ENCODE data around the gene ZNF304. TPM values are rescaled to one million over a fixed set of nuclear protein-coding genes. Genes with fewer than 3 reads are reported as not detected.

ZNF304 gene
- total RNA-seq, result 9.4 and 12.2 TPM in 2 replicates

DNA sequence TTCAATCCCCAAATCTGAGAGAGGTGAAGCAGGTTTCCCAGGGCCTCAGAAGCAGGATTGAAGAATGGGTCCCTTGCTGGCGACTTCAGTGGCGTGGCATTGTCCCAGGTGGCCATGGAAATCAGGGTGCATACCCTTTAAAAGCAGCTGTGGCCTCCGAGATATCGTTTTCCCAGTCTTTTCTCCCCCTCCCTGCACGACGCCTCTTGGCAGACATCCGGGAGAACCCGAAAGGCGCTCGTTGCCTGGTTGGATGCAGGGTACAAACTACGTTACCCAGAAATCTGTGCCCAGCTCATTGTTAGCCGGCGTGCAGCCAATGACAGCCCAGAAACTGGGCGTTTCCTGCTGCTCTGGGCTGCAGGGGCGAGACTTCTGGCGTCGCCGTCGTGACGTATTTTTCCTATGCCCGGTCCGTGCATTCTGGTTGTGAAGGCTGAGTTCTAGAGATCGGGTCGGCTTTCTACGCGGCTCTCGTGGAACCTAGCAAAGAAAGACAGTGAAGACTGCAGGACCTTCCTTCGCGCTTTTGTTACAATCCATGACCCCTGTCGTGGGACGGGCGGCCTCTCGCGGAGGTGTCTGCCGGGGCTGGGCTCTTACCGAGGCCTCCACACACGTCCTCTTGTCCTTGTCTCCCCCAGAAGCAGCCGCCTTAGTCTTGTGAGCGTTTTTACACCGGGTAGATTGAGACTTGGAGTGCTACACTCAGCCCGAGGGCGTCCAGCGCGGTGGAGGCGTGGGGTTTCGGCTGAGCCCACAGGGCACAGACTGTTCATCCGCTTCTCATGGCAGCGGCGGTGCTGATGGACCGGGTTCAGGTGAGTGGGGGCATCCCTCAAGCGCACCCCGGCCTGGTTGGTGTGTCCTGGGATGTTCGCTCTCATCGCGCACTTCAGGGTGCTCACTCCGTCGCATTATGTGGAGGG is at the start of gene ZNF304:
TSS of gene ZNF304 (plus strand) at position 395 of the 929 bp plus-strand sequence. CDS start at position 789, 394 bp downstream.

GRCh38 chr19:57320180-57321084 is 30.6 kb upstream of the ZNF304 start, which contains the start of gene ZNF543:
Gene ZNF543, plus strand, starts transcription at chr19:57320472. Its CDS starts 382 bp downstream, at chr19:57320854.

GRCh38 chr19:57362997-57363687 is 12.1 kb downstream of the ZNF304 start, which contains the start of the genes TRAPPC2B and ZNF547:
Gene TRAPPC2B, plus strand, starts transcription at chr19:57363551. Its CDS starts 1,283 bp downstream, at chr19:57364834.
Gene ZNF547, plus strand, starts transcription at chr19:57363551. Its CDS starts 5,005 bp downstream, at chr19:57368556.

DNA sequence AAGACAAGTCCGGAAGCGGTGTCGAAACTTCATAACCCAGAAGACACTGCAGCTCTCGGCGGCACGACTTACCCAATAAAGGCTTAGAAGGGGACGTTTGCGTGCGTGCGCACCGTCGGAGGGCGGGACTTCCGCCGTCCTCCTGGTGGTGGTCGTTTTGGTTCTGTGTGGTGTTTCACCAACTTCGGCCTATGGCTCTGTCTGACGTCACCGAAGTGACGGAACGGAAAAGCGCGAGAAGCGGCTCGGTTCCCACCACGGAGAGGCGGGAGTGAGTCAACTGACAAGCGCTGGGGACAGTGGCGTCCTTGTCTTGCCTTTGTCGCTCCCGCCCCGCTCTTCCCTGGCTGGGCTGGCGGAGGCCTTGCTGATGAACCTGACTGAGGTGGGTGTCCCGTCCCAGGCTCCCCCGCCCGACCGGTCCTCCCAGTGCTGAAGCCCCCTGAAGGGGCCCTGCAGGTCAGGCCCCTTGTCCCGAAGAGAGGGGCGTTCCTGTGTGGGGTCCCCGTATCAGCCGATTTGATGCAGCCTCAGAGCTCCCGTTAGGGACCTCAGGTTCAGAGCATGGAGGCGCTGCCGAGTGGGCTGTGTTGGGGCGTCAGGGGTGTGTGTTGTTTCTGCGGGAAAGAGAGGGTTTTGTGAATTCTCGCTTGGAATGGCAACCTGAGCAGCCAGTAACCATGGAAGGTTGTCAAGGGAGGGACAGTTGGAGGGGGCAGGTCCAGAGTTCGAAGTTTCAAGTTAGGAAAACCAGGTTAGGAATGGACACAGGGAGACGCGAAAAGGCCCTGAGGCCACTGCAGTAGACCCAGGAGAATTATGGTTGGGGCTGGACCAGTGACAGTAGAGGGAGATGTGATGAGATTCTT is 38.9 kb downstream of the ZNF304 start, which contains the start of gene ZNF548:
TSS of gene ZNF548 (plus strand) at position 125 of the 869 bp plus-strand sequence. CDS start at position 371, 246 bp downstream.

Other genes starting within 250 kb of the ZNF304 start
- gene USP29, start 231.3 kb upstream of the ZNF304 start, total RNA-seq, result not detected in 2 replicates
- gene ZIM3, start 206.1 kb upstream of the ZNF304 start, total RNA-seq, result not detected in 2 replicates
- not detected in 2 replicates for gene DUXA, start 183.8 kb upstream of the ZNF304 start, total RNA-seq
- gene ZNF264, start 159.8 kb upstream of the ZNF304 start, total RNA-seq, result 26.1 and 29.9 TPM in 2 replicates
- 0.33 and 0.69 TPM in 2 replicates for gene AURKC, start 120.2 kb upstream of the ZNF304 start, total RNA-seq
- gene ZNF805, start 110.6 kb upstream of the ZNF304 start, total RNA-seq, result 26.8 and 29.7 TPM in 2 replicates
- 46.2 and 64.4 TPM in 2 replicates for gene ZNF460, start 70.8 kb upstream of the ZNF304 start, total RNA-seq
- gene ZNF543, start 30.8 kb upstream of the ZNF304 start, total RNA-seq, result 7.9 and 12.2 TPM in 2 replicates
- 10.3 and 11.3 TPM in 2 replicates for gene TRAPPC2B, start 12.3 kb downstream of the ZNF304 start, total RNA-seq
- 2.6 and 2.9 TPM in 2 replicates for gene ZNF547, start 12.3 kb downstream of the ZNF304 start, total RNA-seq
- gene ZNF548, start 38.6 kb downstream of the ZNF304 start, total RNA-seq, result 11.9 and 16.6 TPM in 2 replicates
- 11.5 and 13.0 TPM in 2 replicates for gene ZNF17, start 59.9 kb downstream of the ZNF304 start, total RNA-seq
- 8.8 and 11.1 TPM in 2 replicates for gene ZNF749, start 84.1 kb downstream of the ZNF304 start, total RNA-seq
- gene VN1R1, start 105.9 kb downstream of the ZNF304 start, total RNA-seq, result 0.11 and 0.17 TPM in 2 replicates
- gene ZNF772, start 126.3 kb downstream of the ZNF304 start, total RNA-seq, result 10.9 and 17.6 TPM in 2 replicates
- gene ZNF419, start 136.5 kb downstream of the ZNF304 start, total RNA-seq, result 7.6 and 10.5 TPM in 2 replicates
- gene ZNF773, start 148.7 kb downstream of the ZNF304 start, total RNA-seq, result 8.6 and 11.6 TPM in 2 replicates
- 4.1 and 5.5 TPM in 2 replicates for gene ZNF549, start 176.1 kb downstream of the ZNF304 start, total RNA-seq
- gene ZNF550, start 208.6 kb downstream of the ZNF304 start, total RNA-seq, result 6.6 and 8.3 TPM in 2 replicates
- gene ZNF416, start 227.6 kb downstream of the ZNF304 start, total RNA-seq, result 3.6 and 5.2 TPM in 2 replicates
- gene ZIK1, start 232.9 kb downstream of the ZNF304 start, total RNA-seq, result 2.6 and 4.5 TPM in 2 replicates
- gene ZNF530, start 248.6 kb downstream of the ZNF304 start, total RNA-seq, result 3.5 and 4.4 TPM in 2 replicates